ENCODE data around the gene PMPCA.

- TF ChIP-seq CTCF (IDR thresholded peaks at IDR 0.05; ENCODE audit: insufficient read depth, low read length, poor library complexity, severe bottlenecking) (no peak), EZH2phosphoT487 (conservative IDR thresholded peaks at IDR 0.05; ENCODE audit: low read length) (no peak)
Observed at GRCh38 chr9:136376457-136376856, 34.0 kb upstream of the PMPCA start.

Measured in SU-DHL-6 (cell line).